HEK293 (cell line): Measurements from ENCODE around the gene TEAD1.

Experiments
- CTCF ChIA-PET: fragments of 350-600 bp; formaldehyde crosslinking; extraction: SDS; loops from one replicate; lab custom pipeline; 2021; ENCODE audit warnings: antibody characterized with exemption; lab: Yijun Ruan, JAX
- POLR2A ChIA-PET: fragments of 300-600 bp; formaldehyde crosslinking; extraction: SDS; loops from one replicate; lab custom pipeline; 2020; ENCODE audit warnings: antibody characterized with exemption, inconsistent platforms; lab: Yijun Ruan, JAX
- H3K27ac ChIP-seq: fragments of 200-500 bp; sonication (Bioruptor generic); 2 replicates; pipeline ENCODE4 v1.5.1; 2014; ENCODE audit warnings: low read depth, low read length, control low read depth, inconsistent platforms; ENCODE audit errors: extremely low read depth
- H3K36me3 ChIP-seq, 2 experiments: fragments of 200-500 bp in 1 of 2; sonication (Bioruptor generic) in 1 of 2; 1 replicate in 1 of 2; 2 replicates in 1 of 2; pipeline ENCODE4 v1.5.1; 2014 to 2017; ENCODE audit warnings: inconsistent platforms in 2 of 2, low read length in 2 of 2; ENCODE audit not compliant: control insufficient read depth in 2 of 2, insufficient read depth in 1 of 2
- H3K4me1 ChIP-seq: fragments of 200-500 bp; sonication (Bioruptor generic); 2 replicates; pipeline ENCODE4 v1.5.1; 2014; ENCODE audit warnings: mild to moderate bottlenecking, low read length, inconsistent platforms; ENCODE audit not compliant: control insufficient read depth, insufficient read depth
- H3K4me3 ChIP-seq: 2 replicates; pipeline ENCODE4 v1.5.1; 2011; ENCODE audit warnings: low read depth, mild to moderate bottlenecking, control low read depth, low read length, moderate library complexity
- H3K9me3 ChIP-seq: fragments of 200-500 bp; sonication (Bioruptor generic); 2 replicates; pipeline ENCODE4 v1.5.1; 2014; ENCODE audit warnings: low read depth, low read length, inconsistent platforms; ENCODE audit not compliant: control insufficient read depth, insufficient read depth
- SETDB1 ChIP-seq: IDR thresholded peaks from one replicate; pipeline ENCODE4 v1.6.1; 2017; ENCODE audit warnings: mild to moderate bottlenecking, low read length, moderate library complexity, mixed read lengths; ENCODE audit not compliant: insufficient read length
- ZBTB17 ChIP-seq: fragments of 450-650 bp; formaldehyde crosslinking; IDR thresholded peaks from 2 replicates; pipeline ENCODE4 v1.5.1; 2016; ENCODE audit warnings: missing biosample characterization, missing genetic modification characterization
- ZNF133 ChIP-seq: fragments of 450-650 bp; formaldehyde crosslinking; IDR thresholded peaks from 2 replicates; pipeline ENCODE4 v1.5.1; 2016; ENCODE audit warnings: missing biosample characterization, missing genetic modification characterization
- ZNF19 ChIP-seq: fragments of 450-650 bp; formaldehyde crosslinking; IDR thresholded peaks from 2 replicates; pipeline ENCODE4; 2016; ENCODE audit warnings: missing biosample characterization, missing genetic modification characterization, low read depth
- ZNF24 ChIP-seq: fragments of 450-650 bp; formaldehyde crosslinking; IDR thresholded peaks from 2 replicates; pipeline ENCODE4 v1.5.1; 2016; ENCODE audit warnings: missing biosample characterization, missing genetic modification characterization
- ZNF335 ChIP-seq: fragments of 450-650 bp; formaldehyde crosslinking; conservative IDR thresholded peaks from 2 replicates; pipeline ENCODE4 v1.5.1; 2016; ENCODE audit warnings: missing biosample characterization, missing genetic modification characterization
- ZNF394 ChIP-seq: fragments of 450-650 bp; formaldehyde crosslinking; IDR thresholded peaks from 2 replicates; pipeline ENCODE4 v1.5.1; 2016; ENCODE audit warnings: missing biosample characterization, missing genetic modification characterization, mild to moderate bottlenecking, moderate library complexity, borderline replicate concordance
- ZNF624 ChIP-seq: fragments of 450-650 bp; formaldehyde crosslinking; IDR thresholded peaks from 2 replicates; pipeline ENCODE4 v1.5.1; 2017; ENCODE audit warnings: missing biosample characterization, missing genetic modification characterization
- TF ChIP-seq, protein P1 (sequence below): fragments of 450-650 bp; formaldehyde crosslinking; IDR thresholded peaks from 2 replicates; pipeline ENCODE4 v1.5.1; 2016; ENCODE audit warnings: missing biosample characterization, missing genetic modification characterization
- TF ChIP-seq, protein P2 (sequence below): fragments of 450-650 bp; formaldehyde crosslinking; conservative IDR thresholded peaks from 2 replicates; pipeline ENCODE4 v1.5.1; 2016; ENCODE audit warnings: low read depth, missing biosample characterization, missing genetic modification characterization
- TF ChIP-seq, protein P3 (sequence below): fragments of 450-650 bp; formaldehyde crosslinking; IDR thresholded peaks from 2 replicates; pipeline ENCODE4 v1.5.1; 2016; ENCODE audit warnings: missing biosample characterization, missing genetic modification characterization
- TF ChIP-seq, protein P4 (sequence below): fragments of 450-650 bp; formaldehyde crosslinking; IDR thresholded peaks from 2 replicates; pipeline ENCODE4 v1.5.1; 2016; ENCODE audit warnings: missing biosample characterization, missing genetic modification characterization, borderline replicate concordance
- TF ChIP-seq, protein P5 (sequence below): fragments of 450-650 bp; formaldehyde crosslinking; IDR thresholded peaks from 2 replicates; pipeline ENCODE4 v1.5.1; 2016; ENCODE audit warnings: missing biosample characterization, missing genetic modification characterization, low read depth
- TF ChIP-seq, protein P6 (sequence below): fragments of 450-650 bp; formaldehyde crosslinking; IDR thresholded peaks from 2 replicates; pipeline ENCODE4 v1.5.1; 2016; ENCODE audit warnings: missing biosample characterization, missing genetic modification characterization

TEAD1 gene

DNA sequence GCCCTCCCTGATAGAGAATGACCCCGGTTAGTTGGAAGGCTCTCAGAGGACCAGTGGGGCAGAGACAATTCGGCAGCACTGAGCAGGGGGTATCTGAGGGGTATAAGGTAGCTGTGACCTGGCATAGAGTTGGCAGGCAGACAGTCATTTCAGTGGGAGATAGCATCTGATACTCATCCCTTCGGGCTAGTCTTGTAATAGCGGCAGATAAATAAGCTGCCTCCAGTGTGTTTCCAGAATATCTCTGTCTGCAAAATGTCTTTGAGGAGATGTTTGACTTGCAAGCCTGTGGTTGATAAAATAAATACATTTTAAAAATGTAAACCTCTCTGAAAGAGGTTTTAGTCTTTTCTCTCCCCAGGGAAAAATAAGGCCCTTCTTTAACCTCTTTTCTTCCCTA is 54.2 kb downstream of the TEAD1 start:
- ChIA-PET CTCF (no interaction called here), POLR2A (no interaction called here)
- no peak overlapping the region for H3K27ac ChIP-seq
- no peak overlapping the region for H3K4me3 ChIP-seq
- peaks cover 8% of the 10 kb centered on the region for H3K4me1 ChIP-seq
- no peaks in the 10 kb centered on the region for H3K36me3 ChIP-seq
- H3K9me3 ChIP-seq = no peaks in the 10 kb centered on the region
- TF ChIP-seq, protein P1, sequence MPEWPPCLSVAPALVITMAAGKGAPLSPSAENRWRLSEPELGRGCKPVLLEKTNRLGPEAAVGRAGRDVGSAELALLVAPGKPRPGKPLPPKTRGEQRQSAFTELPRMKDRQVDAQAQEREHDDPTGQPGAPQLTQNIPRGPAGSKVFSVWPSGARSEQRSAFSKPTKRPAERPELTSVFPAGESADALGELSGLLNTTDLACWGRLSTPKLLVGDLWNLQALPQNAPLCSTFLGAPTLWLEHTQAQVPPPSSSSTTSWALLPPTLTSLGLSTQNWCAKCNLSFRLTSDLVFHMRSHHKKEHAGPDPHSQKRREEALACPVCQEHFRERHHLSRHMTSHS (tag by site-specific recombination) = no peak
- TF ChIP-seq ZNF335 (tag by site-specific recombination) = no peak
- TF ChIP-seq, protein P2, sequence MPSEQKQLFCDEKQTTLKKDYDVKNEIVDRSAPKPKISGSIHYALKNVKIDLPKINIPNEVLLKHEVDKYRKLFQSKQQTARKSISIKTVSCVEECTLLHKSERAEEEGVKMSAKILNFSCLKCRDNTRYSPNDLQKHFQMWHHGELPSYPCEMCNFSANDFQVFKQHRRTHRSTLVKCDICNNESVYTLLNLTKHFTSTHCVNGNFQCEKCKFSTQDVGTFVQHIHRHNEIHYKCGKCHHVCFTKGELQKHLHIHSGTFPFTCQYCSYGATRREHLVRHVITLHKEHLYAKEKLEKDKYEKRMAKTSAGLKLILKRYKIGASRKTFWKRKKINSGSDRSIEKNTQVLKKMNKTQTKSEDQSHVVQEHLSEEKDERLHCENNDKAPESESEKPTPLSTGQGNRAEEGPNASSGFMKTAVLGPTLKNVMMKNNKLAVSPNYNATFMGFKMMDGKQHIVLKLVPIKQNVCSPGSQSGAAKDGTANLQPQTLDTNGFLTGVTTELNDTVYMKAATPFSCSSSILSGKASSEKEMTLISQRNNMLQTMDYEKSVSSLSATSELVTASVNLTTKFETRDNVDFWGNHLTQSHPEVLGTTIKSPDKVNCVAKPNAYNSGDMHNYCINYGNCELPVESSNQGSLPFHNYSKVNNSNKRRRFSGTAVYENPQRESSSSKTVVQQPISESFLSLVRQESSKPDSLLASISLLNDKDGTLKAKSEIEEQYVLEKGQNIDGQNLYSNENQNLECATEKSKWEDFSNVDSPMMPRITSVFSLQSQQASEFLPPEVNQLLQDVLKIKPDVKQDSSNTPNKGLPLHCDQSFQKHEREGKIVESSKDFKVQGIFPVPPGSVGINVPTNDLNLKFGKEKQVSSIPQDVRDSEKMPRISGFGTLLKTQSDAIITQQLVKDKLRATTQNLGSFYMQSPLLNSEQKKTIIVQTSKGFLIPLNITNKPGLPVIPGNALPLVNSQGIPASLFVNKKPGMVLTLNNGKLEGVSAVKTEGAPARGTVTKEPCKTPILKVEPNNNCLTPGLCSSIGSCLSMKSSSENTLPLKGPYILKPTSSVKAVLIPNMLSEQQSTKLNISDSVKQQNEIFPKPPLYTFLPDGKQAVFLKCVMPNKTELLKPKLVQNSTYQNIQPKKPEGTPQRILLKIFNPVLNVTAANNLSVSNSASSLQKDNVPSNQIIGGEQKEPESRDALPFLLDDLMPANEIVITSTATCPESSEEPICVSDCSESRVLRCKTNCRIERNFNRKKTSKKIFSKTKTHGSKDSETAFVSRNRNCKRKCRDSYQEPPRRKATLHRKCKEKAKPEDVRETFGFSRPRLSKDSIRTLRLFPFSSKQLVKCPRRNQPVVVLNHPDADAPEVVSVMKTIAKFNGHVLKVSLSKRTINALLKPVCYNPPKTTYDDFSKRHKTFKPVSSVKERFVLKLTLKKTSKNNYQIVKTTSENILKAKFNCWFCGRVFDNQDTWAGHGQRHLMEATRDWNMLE (tag by site-specific recombination) = no peak
- no peak for TF ChIP-seq ZBTB17
- no peak for TF ChIP-seq ZNF24 (tag by site-specific recombination)
- TF ChIP-seq, protein P3, sequence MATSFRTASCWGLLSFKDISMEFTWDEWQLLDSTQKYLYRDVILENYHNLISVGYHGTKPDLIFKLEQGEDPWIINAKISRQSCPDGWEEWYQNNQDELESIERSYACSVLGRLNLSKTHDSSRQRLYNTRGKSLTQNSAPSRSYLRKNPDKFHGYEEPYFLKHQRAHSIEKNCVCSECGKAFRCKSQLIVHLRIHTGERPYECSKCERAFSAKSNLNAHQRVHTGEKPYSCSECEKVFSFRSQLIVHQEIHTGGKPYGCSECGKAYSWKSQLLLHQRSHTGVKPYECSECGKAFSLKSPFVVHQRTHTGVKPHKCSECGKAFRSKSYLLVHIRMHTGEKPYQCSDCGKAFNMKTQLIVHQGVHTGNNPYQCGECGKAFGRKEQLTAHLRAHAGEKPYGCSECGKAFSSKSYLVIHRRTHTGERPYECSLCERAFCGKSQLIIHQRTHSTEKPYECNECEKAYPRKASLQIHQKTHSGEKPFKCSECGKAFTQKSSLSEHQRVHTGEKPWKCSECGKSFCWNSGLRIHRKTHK (tag by site-specific recombination) = no peak
- no peak for TF ChIP-seq ZNF19 (tag by site-specific recombination)
- TF ChIP-seq, protein P4, sequence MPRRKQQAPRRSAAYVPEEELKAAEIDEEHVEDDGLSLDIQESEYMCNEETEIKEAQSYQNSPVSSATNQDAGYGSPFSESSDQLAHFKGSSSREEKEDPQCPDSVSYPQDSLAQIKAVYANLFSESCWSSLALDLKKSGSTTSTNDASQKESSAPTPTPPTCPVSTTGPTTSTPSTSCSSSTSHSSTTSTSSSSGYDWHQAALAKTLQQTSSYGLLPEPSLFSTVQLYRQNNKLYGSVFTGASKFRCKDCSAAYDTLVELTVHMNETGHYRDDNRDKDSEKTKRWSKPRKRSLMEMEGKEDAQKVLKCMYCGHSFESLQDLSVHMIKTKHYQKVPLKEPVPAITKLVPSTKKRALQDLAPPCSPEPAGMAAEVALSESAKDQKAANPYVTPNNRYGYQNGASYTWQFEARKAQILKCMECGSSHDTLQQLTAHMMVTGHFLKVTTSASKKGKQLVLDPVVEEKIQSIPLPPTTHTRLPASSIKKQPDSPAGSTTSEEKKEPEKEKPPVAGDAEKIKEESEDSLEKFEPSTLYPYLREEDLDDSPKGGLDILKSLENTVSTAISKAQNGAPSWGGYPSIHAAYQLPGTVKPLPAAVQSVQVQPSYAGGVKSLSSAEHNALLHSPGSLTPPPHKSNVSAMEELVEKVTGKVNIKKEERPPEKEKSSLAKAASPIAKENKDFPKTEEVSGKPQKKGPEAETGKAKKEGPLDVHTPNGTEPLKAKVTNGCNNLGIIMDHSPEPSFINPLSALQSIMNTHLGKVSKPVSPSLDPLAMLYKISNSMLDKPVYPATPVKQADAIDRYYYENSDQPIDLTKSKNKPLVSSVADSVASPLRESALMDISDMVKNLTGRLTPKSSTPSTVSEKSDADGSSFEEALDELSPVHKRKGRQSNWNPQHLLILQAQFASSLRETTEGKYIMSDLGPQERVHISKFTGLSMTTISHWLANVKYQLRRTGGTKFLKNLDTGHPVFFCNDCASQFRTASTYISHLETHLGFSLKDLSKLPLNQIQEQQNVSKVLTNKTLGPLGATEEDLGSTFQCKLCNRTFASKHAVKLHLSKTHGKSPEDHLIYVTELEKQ (tag by site-specific recombination) = no peak
- TF ChIP-seq, protein P5, sequence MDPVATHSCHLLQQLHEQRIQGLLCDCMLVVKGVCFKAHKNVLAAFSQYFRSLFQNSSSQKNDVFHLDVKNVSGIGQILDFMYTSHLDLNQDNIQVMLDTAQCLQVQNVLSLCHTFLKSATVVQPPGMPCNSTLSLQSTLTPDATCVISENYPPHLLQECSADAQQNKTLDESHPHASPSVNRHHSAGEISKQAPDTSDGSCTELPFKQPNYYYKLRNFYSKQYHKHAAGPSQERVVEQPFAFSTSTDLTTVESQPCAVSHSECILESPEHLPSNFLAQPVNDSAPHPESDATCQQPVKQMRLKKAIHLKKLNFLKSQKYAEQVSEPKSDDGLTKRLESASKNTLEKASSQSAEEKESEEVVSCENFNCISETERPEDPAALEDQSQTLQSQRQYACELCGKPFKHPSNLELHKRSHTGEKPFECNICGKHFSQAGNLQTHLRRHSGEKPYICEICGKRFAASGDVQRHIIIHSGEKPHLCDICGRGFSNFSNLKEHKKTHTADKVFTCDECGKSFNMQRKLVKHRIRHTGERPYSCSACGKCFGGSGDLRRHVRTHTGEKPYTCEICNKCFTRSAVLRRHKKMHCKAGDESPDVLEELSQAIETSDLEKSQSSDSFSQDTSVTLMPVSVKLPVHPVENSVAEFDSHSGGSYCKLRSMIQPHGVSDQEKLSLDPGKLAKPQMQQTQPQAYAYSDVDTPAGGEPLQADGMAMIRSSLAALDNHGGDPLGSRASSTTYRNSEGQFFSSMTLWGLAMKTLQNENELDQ (tag by site-specific recombination) = no peak
- TF ChIP-seq ZNF624 (tag by site-specific recombination) = no peak
- no peak for TF ChIP-seq ZNF394
- TF ChIP-seq, protein P6, sequence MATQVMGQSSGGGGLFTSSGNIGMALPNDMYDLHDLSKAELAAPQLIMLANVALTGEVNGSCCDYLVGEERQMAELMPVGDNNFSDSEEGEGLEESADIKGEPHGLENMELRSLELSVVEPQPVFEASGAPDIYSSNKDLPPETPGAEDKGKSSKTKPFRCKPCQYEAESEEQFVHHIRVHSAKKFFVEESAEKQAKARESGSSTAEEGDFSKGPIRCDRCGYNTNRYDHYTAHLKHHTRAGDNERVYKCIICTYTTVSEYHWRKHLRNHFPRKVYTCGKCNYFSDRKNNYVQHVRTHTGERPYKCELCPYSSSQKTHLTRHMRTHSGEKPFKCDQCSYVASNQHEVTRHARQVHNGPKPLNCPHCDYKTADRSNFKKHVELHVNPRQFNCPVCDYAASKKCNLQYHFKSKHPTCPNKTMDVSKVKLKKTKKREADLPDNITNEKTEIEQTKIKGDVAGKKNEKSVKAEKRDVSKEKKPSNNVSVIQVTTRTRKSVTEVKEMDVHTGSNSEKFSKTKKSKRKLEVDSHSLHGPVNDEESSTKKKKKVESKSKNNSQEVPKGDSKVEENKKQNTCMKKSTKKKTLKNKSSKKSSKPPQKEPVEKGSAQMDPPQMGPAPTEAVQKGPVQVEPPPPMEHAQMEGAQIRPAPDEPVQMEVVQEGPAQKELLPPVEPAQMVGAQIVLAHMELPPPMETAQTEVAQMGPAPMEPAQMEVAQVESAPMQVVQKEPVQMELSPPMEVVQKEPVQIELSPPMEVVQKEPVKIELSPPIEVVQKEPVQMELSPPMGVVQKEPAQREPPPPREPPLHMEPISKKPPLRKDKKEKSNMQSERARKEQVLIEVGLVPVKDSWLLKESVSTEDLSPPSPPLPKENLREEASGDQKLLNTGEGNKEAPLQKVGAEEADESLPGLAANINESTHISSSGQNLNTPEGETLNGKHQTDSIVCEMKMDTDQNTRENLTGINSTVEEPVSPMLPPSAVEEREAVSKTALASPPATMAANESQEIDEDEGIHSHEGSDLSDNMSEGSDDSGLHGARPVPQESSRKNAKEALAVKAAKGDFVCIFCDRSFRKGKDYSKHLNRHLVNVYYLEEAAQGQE = no peak
- no peak for TF ChIP-seq ZNF133
- TF ChIP-seq SETDB1 = no peak
